Activated naive CD8-positive, alpha-beta T cell (primary cell): ENCODE measurements around the gene PGAP3.

Source experiments
- H3K27ac Mint-ChIP-seq: one replicate; pipeline ENCODE4 v1.8.0; 2021; ENCODE audit warnings: mixed read lengths
- H3K27me3 Mint-ChIP-seq: one replicate; pipeline ENCODE4 v1.8.0; 2021; ENCODE audit warnings: mixed read lengths
- H3K36me3 Mint-ChIP-seq: one replicate; pipeline ENCODE4 v1.8.0; 2021; ENCODE audit warnings: mixed read lengths
- H3K4me1 Mint-ChIP-seq: one replicate; pipeline ENCODE4 v1.8.0; 2021; ENCODE audit warnings: low read depth, mixed read lengths
- H3K4me3 Mint-ChIP-seq: one replicate; pipeline ENCODE4 v1.8.0; 2021; ENCODE audit warnings: mild to moderate bottlenecking, mixed read lengths
- H3K9me3 Mint-ChIP-seq: one replicate; pipeline ENCODE4 v1.8.0; 2021; ENCODE audit warnings: low read depth, mixed read lengths

PGAP3 gene

GRCh38 chr17:39688475-39688835, 598 bp upstream of the PGAP3 start:
- Mint-ChIP-seq H3K9me3 (no peaks in the 10 kb centered on the region), H3K36me3 (peaks cover 8% of the 10 kb centered on the region), H3K4me3 (peak overlapping the region; percentile 99), H3K27me3 (no peaks in the 10 kb centered on the region), H3K27ac (peak overlapping the region; percentile 97), H3K4me1 (peaks cover 20% of the 10 kb centered on the region)

GRCh38 chr17:39687101-39687545, 734 bp downstream of the PGAP3 start:
- Mint-ChIP-seq H3K36me3 (peaks cover 11% of the 10 kb centered on the region), H3K27me3 (no peaks in the 10 kb centered on the region), H3K4me3 (peak overlapping the region; percentile 99), H3K4me1 (peaks cover 23% of the 10 kb centered on the region), H3K9me3 (no peaks in the 10 kb centered on the region), H3K27ac (peak overlapping the region; percentile 97)

- Mint-ChIP-seq H3K4me1 (peaks cover 40% of the 10 kb centered on the region), H3K36me3 (peaks cover 11% of the 10 kb centered on the region), H3K9me3 (no peaks in the 10 kb centered on the region), H3K27me3 (no peaks in the 10 kb centered on the region), H3K27ac (no peak overlapping the region), H3K4me3 (no peak overlapping the region)
Observed at GRCh38 chr17:39684369-39685192, 3.3 kb downstream of the PGAP3 start.

GRCh38 chr17:39683295-39683939, 4.4 kb downstream of the PGAP3 start:
- Mint-ChIP-seq H3K9me3 (no peaks in the 10 kb centered on the region), H3K27me3 (no peaks in the 10 kb centered on the region), H3K36me3 (peaks cover 11% of the 10 kb centered on the region), H3K4me3 (no peak overlapping the region), H3K27ac (no peak overlapping the region), H3K4me1 (peaks cover 45% of the 10 kb centered on the region)

GRCh38 chr17:39679521-39680192, 8.2 kb downstream of the PGAP3 start:
- Mint-ChIP-seq H3K9me3 (no peaks in the 10 kb centered on the region), H3K36me3 (peaks cover 5% of the 10 kb centered on the region), H3K27ac (peak overlapping the region; percentile 96), H3K4me3 (peak overlapping the region; percentile 35), H3K4me1 (peaks cover 60% of the 10 kb centered on the region), H3K27me3 (no peaks in the 10 kb centered on the region)

GRCh38 chr17:39678340-39679116, 9.3 kb downstream of the PGAP3 start:
- Mint-ChIP-seq H3K27me3 (no peaks in the 10 kb centered on the region), H3K9me3 (no peaks in the 10 kb centered on the region), H3K27ac (peak overlapping the region; percentile 96), H3K4me3 (no peak overlapping the region), H3K36me3 (peaks cover 5% of the 10 kb centered on the region), H3K4me1 (peaks cover 60% of the 10 kb centered on the region)

GRCh38 chr17:39677542-39678339, 10.1 kb downstream of the PGAP3 start:
- peak overlapping the region; percentile 18 for H3K4me3 Mint-ChIP-seq
- peaks cover 57% of the 10 kb centered on the region for H3K4me1 Mint-ChIP-seq
- H3K9me3 Mint-ChIP-seq: no peaks in the 10 kb centered on the region
- H3K27me3 Mint-ChIP-seq: no peaks in the 10 kb centered on the region
- peak overlapping the region; percentile 58 for H3K27ac Mint-ChIP-seq
- no peaks in the 10 kb centered on the region for H3K36me3 Mint-ChIP-seq

GRCh38 chr17:39677072-39677471, 10.8 kb downstream of the PGAP3 start:
- H3K4me1 Mint-ChIP-seq: peaks cover 57% of the 10 kb centered on the region
- no peak overlapping the region for H3K4me3 Mint-ChIP-seq
- no peaks in the 10 kb centered on the region for H3K36me3 Mint-ChIP-seq
- no peaks in the 10 kb centered on the region for H3K27me3 Mint-ChIP-seq
- H3K9me3 Mint-ChIP-seq: no peaks in the 10 kb centered on the region
- H3K27ac Mint-ChIP-seq: no peak overlapping the region

GRCh38 chr17:39676198-39676819, 11.5 kb downstream of the PGAP3 start:
- Mint-ChIP-seq H3K36me3 (no peaks in the 10 kb centered on the region), H3K4me3 (peak overlapping the region; percentile 52), H3K4me1 (peaks cover 61% of the 10 kb centered on the region), H3K9me3 (no peaks in the 10 kb centered on the region), H3K27me3 (no peaks in the 10 kb centered on the region), H3K27ac (peak overlapping the region; percentile 78)

GRCh38 chr17:39675390-39676082, 12.3 kb downstream of the PGAP3 start:
- Mint-ChIP-seq H3K4me1 (peaks cover 55% of the 10 kb centered on the region), H3K36me3 (no peaks in the 10 kb centered on the region), H3K27ac (peak overlapping the region; percentile 78), H3K27me3 (no peaks in the 10 kb centered on the region), H3K9me3 (no peaks in the 10 kb centered on the region), H3K4me3 (no peak overlapping the region)

GRCh38 chr17:39674702-39675389, 13.0 kb downstream of the PGAP3 start:
- Mint-ChIP-seq H3K36me3 (no peaks in the 10 kb centered on the region), H3K27me3 (no peaks in the 10 kb centered on the region), H3K4me1 (peaks cover 48% of the 10 kb centered on the region), H3K9me3 (no peaks in the 10 kb centered on the region), H3K4me3 (no peak overlapping the region), H3K27ac (no peak overlapping the region)

GRCh38 chr17:39674179-39674578, 13.7 kb downstream of the PGAP3 start:
- Mint-ChIP-seq H3K9me3 (no peaks in the 10 kb centered on the region), H3K4me3 (no peak overlapping the region), H3K27ac (no peak overlapping the region), H3K4me1 (peaks cover 41% of the 10 kb centered on the region), H3K36me3 (no peaks in the 10 kb centered on the region), H3K27me3 (no peaks in the 10 kb centered on the region)
